Neutrophil (primary cell): ENCODE measurements around the gene TMEM204.

Experiments used
- H3K27ac ChIP-seq: fragments of 200-600 bp; sonication (generic); 2 replicates; pipeline ENCODE4 v1.5.1; 2016; ENCODE audit warnings: mild to moderate bottlenecking, moderate library complexity
- H3K27me3 ChIP-seq: fragments of 200-600 bp; sonication (generic); 2 replicates; pipeline ENCODE4 v1.6.0; 2016; ENCODE audit warnings: mild to moderate bottlenecking
- H3K36me3 ChIP-seq: fragments of 200-600 bp; sonication (generic); 2 replicates; pipeline ENCODE4 v1.5.1; 2017
- H3K4me1 ChIP-seq, 2 experiments: fragments of 200-600 bp in 1 of 2; sonication (generic) in 1 of 2; 1 replicate in 1 of 2; 2 replicates in 1 of 2; pipeline versions ENCODE4 v1.5.1 to v1.6.1; 2013 to 2016; ENCODE audit warnings: low read depth in 1 of 2, low read length in 1 of 2, mild to moderate bottlenecking in 1 of 2, moderate library complexity in 1 of 2; ENCODE audit not compliant: control insufficient read depth in 1 of 2, insufficient read depth in 1 of 2
- H3K4me3 ChIP-seq, 2 experiments: fragments of 200-600 bp in 1 of 2; sonication (generic) in 1 of 2; 1 replicate in 1 of 2; 2 replicates in 1 of 2; pipeline ENCODE4 v1.5.1; 2013 to 2016; ENCODE audit warnings: low read depth in 1 of 2, low read length in 1 of 2, mild to moderate bottlenecking in 1 of 2, moderate library complexity in 1 of 2
- H3K9me3 ChIP-seq: fragments of 200-600 bp; sonication (generic); 2 replicates; pipeline ENCODE4 v1.5.1; 2016
- CTCF ChIP-seq: fragments of 200-600 bp; sonication (generic); IDR thresholded peaks from 2 replicates; pipeline ENCODE4 v1.5.1; 2016; ENCODE audit warnings: antibody characterized with exemption

Gene TMEM204

DNA sequence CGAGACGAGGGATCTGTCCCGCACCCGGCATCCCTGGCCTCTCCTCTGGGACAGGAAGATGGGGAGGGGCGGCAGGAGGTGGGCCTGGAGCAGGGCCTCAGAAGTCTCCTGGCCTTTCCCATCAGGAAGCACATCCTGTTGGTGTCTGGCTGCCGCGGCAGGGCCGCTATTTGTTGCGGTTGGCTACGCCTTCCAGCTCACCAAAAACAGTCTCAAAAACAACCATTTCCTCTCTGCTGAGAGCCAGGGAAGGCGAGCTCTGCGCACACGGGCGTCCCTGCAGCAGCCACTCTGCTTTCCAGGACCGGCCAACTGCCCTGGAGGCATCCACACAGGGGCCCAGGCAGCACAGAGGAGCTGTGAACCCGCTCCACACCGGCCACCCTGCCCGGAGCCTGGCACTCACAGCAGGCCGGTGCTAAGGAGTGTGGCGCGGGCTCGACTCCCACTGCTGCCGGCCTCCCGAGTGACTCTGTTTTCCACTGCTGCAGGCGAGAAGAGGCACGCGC is at the start of gene TMEM204:
TSS of gene TMEM204 (plus strand) at position 224 of the 509 bp plus-strand sequence. CDS start 610 bp downstream, outside the sequence.
- Histone ChIP-seq H3K4me3 (no peak within 1 kb of the TSS), H3K36me3 (no peaks in the 10 kb centered on the region), H3K27ac (no peak within 1 kb of the TSS), H3K27me3 (peaks cover 72% of the 10 kb centered on the region), H3K4me1 (no peaks in the 10 kb centered on the region), H3K9me3 (no peaks in the 10 kb centered on the region)
- TF ChIP-seq CTCF = no peak

- H3K4me1 ChIP-seq = peaks cover 27 to 29% of the 10 kb centered on the region in 2 experiments
- TF ChIP-seq CTCF = no peak
- no peaks in the 10 kb centered on the region for H3K36me3 ChIP-seq
- H3K27me3 ChIP-seq = no peaks in the 10 kb centered on the region
- H3K4me3 ChIP-seq = no peak overlapping the region
- H3K9me3 ChIP-seq = no peaks in the 10 kb centered on the region
- H3K27ac ChIP-seq = no peak overlapping the region
Measured at GRCh38 chr16:1485847-1486496, 47.5 kb upstream of the TMEM204 start.

GRCh38 chr16:1486551-1487390 is 46.7 kb upstream of the TMEM204 start:
- H3K27ac ChIP-seq = no peak overlapping the region
- H3K27me3 ChIP-seq = no peaks in the 10 kb centered on the region
- H3K9me3 ChIP-seq = no peaks in the 10 kb centered on the region
- peaks cover 27 to 29% of the 10 kb centered on the region in 2 experiments for H3K4me1 ChIP-seq
- H3K36me3 ChIP-seq = no peaks in the 10 kb centered on the region
- no peak for TF ChIP-seq CTCF
- no peak overlapping the region for H3K4me3 ChIP-seq

GRCh38 chr16:1487395-1488053 is 45.9 kb upstream of the TMEM204 start:
- Histone ChIP-seq H3K4me3 (no peak overlapping the region), H3K27ac (peak overlapping the region; percentile 82)
- TF ChIP-seq CTCF = no peak

DNA sequence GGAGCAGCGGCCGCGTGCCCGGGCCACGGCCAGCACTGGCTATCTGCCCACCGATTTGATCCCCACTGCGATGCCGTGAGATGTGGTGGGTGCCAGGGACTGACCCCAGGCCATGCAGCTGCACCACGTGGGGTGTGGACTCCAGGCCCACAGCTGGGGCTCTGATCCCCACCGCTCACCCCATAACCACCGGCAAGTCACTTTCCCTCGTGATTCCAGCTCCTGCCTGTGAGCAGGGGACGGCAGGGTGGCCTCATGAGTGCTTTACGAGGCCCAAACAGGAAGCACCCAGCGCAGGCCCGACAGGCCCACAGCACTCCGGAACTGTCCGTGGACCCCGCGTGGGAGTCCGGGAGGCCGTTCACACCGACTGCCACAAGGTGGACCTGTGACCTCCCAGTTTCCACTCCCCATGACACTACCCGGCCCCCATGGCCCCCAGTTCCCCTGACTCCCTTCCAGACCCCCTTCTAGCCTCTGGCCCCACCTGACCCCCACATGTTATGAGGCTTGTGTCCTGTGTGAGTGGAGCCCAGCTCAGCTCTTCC is 45.3 kb upstream of the TMEM204 start:
- Histone ChIP-seq H3K36me3 (no peaks in the 10 kb centered on the region), H3K4me1 (peaks cover 35 to 36% of the 10 kb centered on the region in 2 experiments), H3K27me3 (no peaks in the 10 kb centered on the region), H3K27ac (peak overlapping the region; percentile 82), H3K9me3 (no peaks in the 10 kb centered on the region), H3K4me3 (peak overlapping the region; percentile 30 to 32)
- no peak for TF ChIP-seq CTCF

More at GRCh38 chr16:1487395-1488053, 45.9 kb upstream of the TMEM204 start:
- H3K36me3 ChIP-seq = no peaks in the 10 kb centered on the region
- no peaks in the 10 kb centered on the region for H3K9me3 ChIP-seq
- peaks cover 30 to 32% of the 10 kb centered on the region in 2 experiments for H3K4me1 ChIP-seq
- no peaks in the 10 kb centered on the region for H3K27me3 ChIP-seq
